ENCODE results near the gene PIK3R5. TPM values are rescaled to one million over a fixed set of nuclear protein-coding genes. Genes with fewer than 3 reads are reported as not detected.

Gene PIK3R5
- total RNA-seq, 1 experiment from 2014 or later, result 0.09 TPM

DNA sequence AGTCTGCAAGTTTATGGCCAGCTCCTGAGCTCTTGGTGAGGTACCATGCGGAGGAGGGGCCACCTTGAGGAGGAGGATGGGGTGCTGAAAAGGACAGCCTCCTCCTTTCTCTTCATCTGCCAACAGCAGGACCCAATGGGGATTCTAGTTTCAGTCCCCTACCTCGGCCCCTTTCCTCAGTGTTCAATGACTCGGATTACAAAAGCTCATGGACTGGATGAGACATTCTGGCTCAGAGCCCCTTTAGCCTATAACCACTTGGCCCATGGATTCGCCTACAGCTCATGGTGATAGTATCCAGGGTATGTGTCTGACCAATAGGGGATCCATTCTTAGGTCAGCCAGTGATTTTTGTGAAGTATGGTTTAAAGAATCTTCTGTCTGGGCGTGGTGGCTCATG lies 89.5 kb downstream of the PIK3R5 start:
- intact Hi-C loops (cut with micrococcal nuclease; ENCODE audit: unreplicated experiment), result no loop called here
- no peaks in the 10 kb centered on the region for H3K9me3 ChIP-seq (ENCODE audit: low read depth, low read length, poor library complexity, severe bottlenecking)
- no peak for TF ChIP-seq EZH2 (IDR thresholded peaks at IDR 0.05; ENCODE audit: borderline replicate concordance, low read depth, low read length, poor library complexity, severe bottlenecking)
- TF ChIP-seq, protein P1, sequence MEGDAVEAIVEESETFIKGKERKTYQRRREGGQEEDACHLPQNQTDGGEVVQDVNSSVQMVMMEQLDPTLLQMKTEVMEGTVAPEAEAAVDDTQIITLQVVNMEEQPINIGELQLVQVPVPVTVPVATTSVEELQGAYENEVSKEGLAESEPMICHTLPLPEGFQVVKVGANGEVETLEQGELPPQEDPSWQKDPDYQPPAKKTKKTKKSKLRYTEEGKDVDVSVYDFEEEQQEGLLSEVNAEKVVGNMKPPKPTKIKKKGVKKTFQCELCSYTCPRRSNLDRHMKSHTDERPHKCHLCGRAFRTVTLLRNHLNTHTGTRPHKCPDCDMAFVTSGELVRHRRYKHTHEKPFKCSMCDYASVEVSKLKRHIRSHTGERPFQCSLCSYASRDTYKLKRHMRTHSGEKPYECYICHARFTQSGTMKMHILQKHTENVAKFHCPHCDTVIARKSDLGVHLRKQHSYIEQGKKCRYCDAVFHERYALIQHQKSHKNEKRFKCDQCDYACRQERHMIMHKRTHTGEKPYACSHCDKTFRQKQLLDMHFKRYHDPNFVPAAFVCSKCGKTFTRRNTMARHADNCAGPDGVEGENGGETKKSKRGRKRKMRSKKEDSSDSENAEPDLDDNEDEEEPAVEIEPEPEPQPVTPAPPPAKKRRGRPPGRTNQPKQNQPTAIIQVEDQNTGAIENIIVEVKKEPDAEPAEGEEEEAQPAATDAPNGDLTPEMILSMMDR (conservative IDR thresholded peaks at IDR 0.05; ENCODE audit: low read depth, low read length), result no peak
- no peaks in the 10 kb centered on the region for H3K27me3 ChIP-seq (replicated peaks; ENCODE audit: insufficient read depth, low read depth, low read length, poor library complexity)
- BruUV-seq (replicated peaks), result no TSS peak
- DNase-seq (ENCODE audit: low spot score), result no peak
- H3K4me1 ChIP-seq (ENCODE audit: insufficient read depth, low read length, poor library complexity, severe bottlenecking), result no peaks in the 10 kb centered on the region
- CTCF ChIA-PET, result no interaction called here
- H3K27ac ChIP-seq (ENCODE audit: low read depth, low read length, poor library complexity, severe bottlenecking), result no peak overlapping the region
- POLR2A ChIA-PET (ENCODE audit: low non-redundant PET), result interaction anchor here (0.7 kb wide), 1 partner anchor 844 kb away, joined by 3 read pairs; no protein-coding TSS in a partner anchor
- no peak overlapping the region for H3K4me3 ChIP-seq (ENCODE audit: low read depth, low read length, poor library complexity, severe bottlenecking)
- H3K36me3 ChIP-seq (ENCODE audit: insufficient read depth, low read length, poor library complexity, severe bottlenecking), result no peaks in the 10 kb centered on the region

DNA sequence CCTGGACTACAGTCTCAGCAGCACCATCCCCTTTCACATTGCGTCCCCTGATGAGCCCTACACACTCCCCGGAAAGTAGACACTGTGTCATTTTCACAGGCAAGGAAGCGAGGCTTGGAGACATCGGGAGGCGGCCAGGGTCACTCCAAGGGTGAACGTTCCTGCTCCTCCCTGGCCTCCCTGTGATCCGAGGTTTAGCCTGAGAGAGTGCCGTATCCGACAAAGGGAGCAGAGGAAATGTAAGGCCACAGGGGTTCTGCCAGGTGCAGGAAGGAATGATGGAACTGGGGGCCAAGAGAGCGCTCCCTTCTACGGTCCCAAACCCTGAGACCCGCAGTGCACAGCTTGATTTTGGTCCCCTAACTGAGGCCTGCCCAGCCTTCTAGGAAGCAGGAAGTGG lies 90.1 kb downstream of the PIK3R5 start:
- no peak for DNase-seq (ENCODE audit: low spot score)
- Histone ChIP-seq H3K4me3 (ENCODE audit: low read depth, low read length, poor library complexity, severe bottlenecking) (no peak overlapping the region), H3K4me1 (ENCODE audit: insufficient read depth, low read length, poor library complexity, severe bottlenecking) (no peaks in the 10 kb centered on the region), H3K27me3 (replicated peaks; ENCODE audit: insufficient read depth, low read depth, low read length, poor library complexity) (no peaks in the 10 kb centered on the region), H3K36me3 (ENCODE audit: insufficient read depth, low read length, poor library complexity, severe bottlenecking) (no peaks in the 10 kb centered on the region), H3K9me3 (ENCODE audit: low read depth, low read length, poor library complexity, severe bottlenecking) (no peaks in the 10 kb centered on the region), H3K27ac (ENCODE audit: low read depth, low read length, poor library complexity, severe bottlenecking) (no peak overlapping the region)
- CTCF ChIA-PET, result no interaction called here
- BruUV-seq (replicated peaks), result no TSS peak
- no peak for TF ChIP-seq EZH2 (IDR thresholded peaks at IDR 0.05; ENCODE audit: borderline replicate concordance, low read depth, low read length, poor library complexity, severe bottlenecking)
- TF ChIP-seq, protein P1 (conservative IDR thresholded peaks at IDR 0.05; ENCODE audit: low read depth, low read length), result no peak
- POLR2A ChIA-PET (ENCODE audit: low non-redundant PET), result no interaction called here
- intact Hi-C loops (cut with micrococcal nuclease; ENCODE audit: unreplicated experiment), result no loop called here

DNA sequence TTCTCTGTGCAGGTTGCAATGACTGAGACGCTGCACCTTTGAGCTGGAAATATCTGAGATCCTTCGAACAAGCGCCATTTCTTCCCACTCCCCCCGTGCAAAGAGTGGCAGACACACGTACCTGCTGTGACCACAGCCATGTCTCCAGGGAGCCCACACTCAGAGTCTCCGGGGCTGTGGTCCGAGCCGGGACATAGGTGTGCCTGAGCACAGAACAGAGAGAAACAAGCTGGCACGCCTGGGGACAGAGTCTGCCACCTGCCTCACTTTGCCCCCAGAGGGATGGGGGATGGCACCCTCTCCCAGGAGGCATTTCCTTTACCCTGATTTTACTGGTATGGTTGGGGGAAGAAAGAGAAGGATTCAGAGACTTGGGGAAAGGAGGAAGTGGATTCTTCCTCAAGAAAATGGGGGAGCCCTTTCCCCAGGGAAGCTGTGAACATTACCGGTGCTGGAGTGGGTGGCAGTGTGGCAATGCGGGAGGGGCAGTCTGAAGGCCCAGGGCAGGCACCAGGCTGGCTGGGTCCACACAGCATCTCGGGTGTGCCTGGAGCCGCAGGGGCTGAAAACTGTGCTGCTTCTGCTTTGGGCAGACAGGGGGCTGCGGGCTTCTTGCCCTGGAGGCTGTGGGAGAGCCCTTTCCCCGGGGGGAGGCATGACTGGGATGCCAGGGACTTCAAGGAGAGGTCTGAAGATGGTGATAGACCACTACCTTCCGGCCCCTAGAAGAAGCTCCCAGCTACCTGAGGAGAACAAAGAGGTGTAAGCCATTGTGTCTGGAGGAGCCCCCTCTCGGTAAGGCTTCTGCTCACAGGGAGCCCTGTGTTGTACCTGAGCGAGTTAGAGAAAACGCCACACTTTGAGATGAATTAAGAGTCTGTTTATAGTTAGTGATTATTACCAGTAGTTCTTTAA lies 91.4 kb downstream of the PIK3R5 start:
- no peak overlapping the region for H3K4me3 ChIP-seq (ENCODE audit: low read depth, low read length, poor library complexity, severe bottlenecking)
- no peak overlapping the region for H3K27ac ChIP-seq (ENCODE audit: low read depth, low read length, poor library complexity, severe bottlenecking)
- CTCF ChIA-PET, result no interaction called here
- H3K36me3 ChIP-seq (ENCODE audit: insufficient read depth, low read length, poor library complexity, severe bottlenecking), result no peaks in the 10 kb centered on the region
- intact Hi-C loops (cut with micrococcal nuclease; ENCODE audit: unreplicated experiment), result no loop called here
- BruUV-seq (replicated peaks), result no TSS peak
- no peak for DNase-seq (ENCODE audit: low spot score)
- no peaks in the 10 kb centered on the region for H3K4me1 ChIP-seq (ENCODE audit: insufficient read depth, low read length, poor library complexity, severe bottlenecking)
- no peaks in the 10 kb centered on the region for H3K27me3 ChIP-seq (replicated peaks; ENCODE audit: insufficient read depth, low read depth, low read length, poor library complexity)
- no peak for TF ChIP-seq EZH2 (IDR thresholded peaks at IDR 0.05; ENCODE audit: borderline replicate concordance, low read depth, low read length, poor library complexity, severe bottlenecking)
- TF ChIP-seq, protein P1 (conservative IDR thresholded peaks at IDR 0.05; ENCODE audit: low read depth, low read length), result no peak
- POLR2A ChIA-PET (ENCODE audit: low non-redundant PET), result no interaction called here
- H3K9me3 ChIP-seq (ENCODE audit: low read depth, low read length, poor library complexity, severe bottlenecking), result no peaks in the 10 kb centered on the region

Measured in A673 (cell line).